Fibroblast of skin of left biceps (primary cell): ENCODE data around the gene TUG1.

Source experiments
- DNase-seq, 2 experiments: peaks; one replicate each; pipeline ENCODE4 v3.0.0-alpha.2; 2013; ENCODE audit warnings: low read depth in 2 of 2

TUG1 gene

GRCh38 chr22:31001124-31001770 is 32.2 kb downstream of the TUG1 start:
- DNase-seq = no peak

- DNase-seq = no peak
Measured at GRCh38 chr22:31005535-31005934, 36.5 kb downstream of the TUG1 start.

- no peak for DNase-seq
Measured at GRCh38 chr22:31019191-31019930, 50.3 kb downstream of the TUG1 start.

- no peak for DNase-seq
Measured at GRCh38 chr22:31020334-31020733, 51.3 kb downstream of the TUG1 start.

GRCh38 chr22:31022516-31022915 is 53.5 kb downstream of the TUG1 start:
- no peak for DNase-seq
